GM19452 (cell line): ENCODE data around the gene ZBTB17.
"Not testable (repeated sequence)": the region's sequence is repeated elsewhere in the genome, so short reads cannot be mapped to it uniquely, and the experiment has no call there.

Experiments used
- ATAC-seq: cut with Tn5 transposase; IDR thresholded peaks from one replicate; pipeline ENCODE4 v1.9.1; 2021; ENCODE audit not compliant: unreplicated experiment

The ZBTB17 gene

GRCh38 chr1:15975805-15976680 is at the start of gene ZBTB17:
ZBTB17 (minus strand) TSS chr1:15976101; CDS start chr1:15948495, 27,606 bp downstream.
- ATAC-seq, result peak; percentile 69

DNA sequence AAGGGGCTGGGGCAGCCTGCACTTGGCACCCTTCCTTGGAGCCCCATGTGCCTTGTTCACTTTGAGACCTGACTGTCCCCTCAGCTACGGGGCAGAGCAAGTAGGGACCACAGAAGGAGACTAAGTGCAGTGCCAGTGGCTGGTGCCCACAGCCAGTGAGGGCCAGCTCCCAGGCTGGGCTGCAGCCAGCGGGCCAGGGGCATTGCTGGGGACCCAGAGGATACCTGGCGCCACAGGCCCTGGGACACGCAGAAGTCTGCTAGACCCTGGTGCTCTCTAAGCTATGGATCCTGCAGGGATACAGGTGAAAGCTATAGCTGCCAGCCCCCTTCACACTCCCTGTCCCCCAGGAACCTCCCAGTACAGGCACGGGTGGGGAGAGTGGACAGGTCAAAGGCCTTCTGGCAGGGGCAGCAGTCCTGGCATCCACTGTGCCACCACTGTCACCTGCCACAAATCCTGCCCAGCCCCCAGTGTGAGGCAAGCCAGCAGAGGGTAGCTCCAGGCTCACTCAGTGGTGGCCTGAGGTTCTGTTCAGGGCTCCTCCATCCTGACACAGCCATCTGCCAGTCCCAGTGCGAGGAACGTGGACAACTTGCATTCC is 47.3 kb upstream of the ZBTB17 start:
- no peak for ATAC-seq

- no peak for ATAC-seq
Measured at GRCh38 chr1:16022393-16022792, 46.5 kb upstream of the ZBTB17 start.

DNA sequence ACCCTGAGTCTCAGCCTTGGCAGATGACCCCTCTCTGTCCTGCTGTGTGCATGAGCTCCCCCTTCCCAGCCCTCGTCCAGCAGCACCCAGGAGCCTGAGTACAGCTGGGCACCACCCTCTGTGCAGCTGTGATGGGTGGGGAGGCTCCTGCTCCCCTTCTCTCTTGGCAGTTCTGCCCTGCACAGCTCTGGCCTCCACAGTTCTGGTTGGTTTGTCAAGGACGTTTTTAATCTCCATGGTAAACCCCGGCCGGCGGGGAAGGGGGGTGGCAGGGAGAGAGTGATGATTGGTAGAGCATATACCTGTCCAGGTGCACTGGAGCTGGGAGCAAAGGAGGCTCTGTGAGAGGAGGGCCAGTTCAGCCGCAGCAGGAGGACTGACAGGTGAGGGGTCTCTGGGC is 45.8 kb upstream of the ZBTB17 start, which contains the start of gene CLCNKA:
TSS of gene CLCNKA (plus strand) at position 356 of the 400 bp plus-strand sequence. CDS start 584 bp downstream, outside the sequence.
- ATAC-seq, result no peak

- ATAC-seq, result not testable (repeated sequence)
Measured at GRCh38 chr1:16020878-16021277, 45.0 kb upstream of the ZBTB17 start.

GRCh38 chr1:16020325-16020724 is 44.4 kb upstream of the ZBTB17 start:
- no peak for ATAC-seq

DNA sequence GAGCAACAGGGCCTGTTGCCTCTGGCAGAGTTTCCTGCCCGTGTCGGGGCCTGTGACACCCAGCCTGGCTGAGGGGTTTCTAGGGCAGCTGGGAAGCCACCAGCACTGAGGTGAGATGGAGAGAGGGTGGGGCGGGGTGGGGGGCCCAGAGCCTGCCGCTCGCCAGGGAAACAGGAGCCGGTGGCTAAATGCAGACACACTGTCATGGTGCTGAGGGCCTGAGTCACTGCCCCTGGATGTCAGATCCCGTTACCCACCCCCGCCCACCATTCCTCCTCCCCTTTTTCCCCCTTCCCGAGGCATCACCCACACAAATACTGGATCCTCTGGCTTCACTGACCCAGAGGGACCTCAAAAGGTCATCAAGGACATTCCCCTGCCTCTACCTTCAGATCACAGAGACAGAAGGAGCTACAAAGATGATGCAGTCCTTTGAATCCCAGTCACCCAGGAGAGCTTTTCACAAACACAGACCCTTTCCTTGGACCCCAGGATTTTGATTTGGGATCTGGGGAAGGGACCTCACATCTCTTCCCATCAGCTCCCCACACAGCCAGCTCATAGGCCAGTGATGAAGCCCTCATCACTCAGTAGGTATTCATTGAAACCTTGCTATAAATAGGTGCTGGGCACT is 43.9 kb upstream of the ZBTB17 start:
- no peak for ATAC-seq

GRCh38 chr1:16018749-16019643 is 43.1 kb upstream of the ZBTB17 start:
- no peak for ATAC-seq

DNA sequence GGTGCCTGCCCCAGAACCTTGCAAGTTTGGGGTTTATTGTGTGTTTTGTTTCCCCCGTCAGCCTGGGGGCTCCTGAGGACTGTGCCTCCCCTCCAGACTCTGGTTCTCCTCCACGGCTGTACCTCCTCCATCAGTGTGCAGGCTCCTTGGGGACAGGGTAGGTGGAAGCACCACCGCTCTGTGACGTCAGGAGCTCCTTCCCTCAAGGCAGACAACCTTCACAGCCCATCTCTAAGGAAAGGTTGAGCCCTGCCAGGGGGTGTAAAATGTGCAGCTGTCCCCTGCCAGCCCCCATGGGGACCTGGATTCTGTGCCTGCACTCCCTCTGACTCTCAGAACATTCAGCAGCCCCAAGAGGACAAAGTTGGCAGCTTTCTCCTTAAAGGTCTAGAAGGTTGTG is 42.4 kb upstream of the ZBTB17 start:
- no peak for ATAC-seq

DNA sequence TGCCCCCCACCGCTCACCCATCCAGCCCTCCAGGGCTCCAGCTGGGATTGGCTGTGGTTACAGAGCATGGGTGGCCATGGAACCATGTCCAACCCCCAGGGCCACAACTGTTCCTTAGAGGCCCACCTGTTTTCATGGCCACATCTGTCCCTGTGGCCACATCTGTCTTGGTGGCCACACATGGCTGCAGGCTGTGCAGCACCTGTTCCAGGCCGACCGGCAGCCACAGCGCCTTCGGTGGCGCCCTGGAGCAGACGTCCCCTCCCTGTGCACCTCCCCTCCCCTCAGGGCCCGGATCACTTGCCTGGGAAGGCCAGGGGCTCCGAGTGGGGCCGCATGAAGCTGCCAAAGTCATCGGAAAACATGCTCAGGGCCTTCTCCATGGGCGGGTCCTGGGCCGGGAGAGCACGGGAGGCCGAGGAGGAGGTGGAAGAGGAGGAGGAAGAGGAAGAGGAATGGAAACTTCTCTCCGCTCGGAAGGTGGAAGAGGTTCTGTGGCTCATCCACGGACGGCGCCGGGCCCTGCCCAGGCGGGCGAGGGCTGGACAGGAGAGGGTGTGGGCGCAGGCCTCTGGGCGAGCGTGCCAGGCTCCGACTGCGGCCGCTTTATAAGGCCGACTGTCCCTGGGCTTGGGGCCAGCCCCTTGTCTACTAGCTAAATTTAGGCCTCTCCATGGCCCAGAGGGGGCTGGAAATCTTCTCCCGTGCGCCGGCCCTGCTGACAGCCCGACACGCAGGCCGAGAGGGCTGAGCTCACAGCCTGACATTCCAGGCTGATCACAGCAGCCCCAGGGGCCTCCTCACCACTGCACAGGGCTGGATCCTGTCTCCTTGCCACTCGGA is 41.8 kb upstream of the ZBTB17 start, which contains the start of gene HSPB7:
TSS of gene HSPB7 (minus strand) at position 583 of the 843 bp plus-strand sequence. CDS start at position 503, 80 bp downstream.
- no peak for ATAC-seq

GRCh38 chr1:16017076-16017460 is 41.2 kb upstream of the ZBTB17 start:
- ATAC-seq, result no peak

DNA sequence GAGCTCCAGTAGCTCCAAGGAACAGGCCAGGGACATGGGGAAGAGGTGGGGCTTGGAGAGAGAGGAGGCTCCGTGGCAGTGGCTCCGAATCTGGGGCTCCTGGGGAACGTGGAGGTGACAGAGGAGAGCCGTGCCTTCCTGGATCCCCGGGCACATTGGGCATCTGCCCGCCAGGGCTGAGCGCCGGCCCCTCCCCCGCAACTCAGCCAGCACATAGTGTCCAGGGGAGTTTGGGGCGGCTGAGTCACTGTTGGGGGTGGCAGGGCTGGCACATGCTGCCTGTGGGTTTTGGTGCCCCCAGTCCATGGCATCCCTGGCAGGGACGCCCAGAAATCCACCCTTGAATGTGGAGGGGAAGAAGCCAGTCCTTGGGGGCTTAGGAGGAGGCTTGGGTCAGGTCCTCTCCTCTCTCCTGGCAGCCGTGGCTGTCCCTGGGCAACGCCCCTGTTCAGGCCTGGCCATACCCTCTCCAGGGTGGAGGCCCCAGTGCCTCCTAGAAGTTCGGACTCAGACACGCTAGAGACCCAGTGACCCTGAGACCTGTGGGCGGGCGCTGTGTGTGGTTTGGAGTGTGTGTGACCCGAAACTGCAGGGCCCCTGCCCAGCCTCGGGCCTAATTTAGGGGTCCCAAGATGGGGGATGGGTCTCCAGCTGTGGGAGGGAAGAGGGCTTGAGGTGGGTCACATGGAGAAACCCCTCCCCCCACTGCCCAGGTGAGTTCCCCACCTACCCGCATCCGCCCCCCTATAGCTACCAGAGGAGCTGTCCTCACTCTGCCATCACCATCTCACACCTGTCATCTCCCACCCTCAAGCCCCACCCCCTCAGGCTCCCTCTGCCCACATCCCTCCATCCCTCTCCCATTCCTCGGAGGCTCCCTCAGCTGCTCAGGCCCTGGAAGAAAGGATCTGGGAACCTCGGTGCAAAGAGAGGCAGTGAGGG is 40.3 kb upstream of the ZBTB17 start:
- no peak for ATAC-seq

DNA sequence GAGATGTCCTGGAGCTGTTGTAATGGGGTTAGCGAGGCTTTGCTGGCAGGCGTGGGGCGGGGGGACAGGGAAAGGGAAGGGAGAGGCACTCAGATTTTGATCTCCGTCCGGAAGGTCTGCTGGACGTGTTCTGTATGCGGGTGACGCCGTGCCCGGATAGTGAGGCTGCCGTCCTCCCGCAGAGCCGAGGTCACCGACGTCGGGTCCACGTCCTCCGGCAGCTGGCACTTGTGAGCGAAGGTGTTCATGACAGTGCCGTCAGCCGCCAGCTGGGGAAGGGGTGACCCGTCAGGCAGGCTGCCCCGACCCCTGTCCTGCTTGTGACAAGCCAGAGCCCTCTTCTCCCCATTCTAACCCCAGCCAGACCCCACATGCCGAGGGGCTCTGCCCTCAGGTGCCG is 39.6 kb upstream of the ZBTB17 start:
- no peak for ATAC-seq

DNA sequence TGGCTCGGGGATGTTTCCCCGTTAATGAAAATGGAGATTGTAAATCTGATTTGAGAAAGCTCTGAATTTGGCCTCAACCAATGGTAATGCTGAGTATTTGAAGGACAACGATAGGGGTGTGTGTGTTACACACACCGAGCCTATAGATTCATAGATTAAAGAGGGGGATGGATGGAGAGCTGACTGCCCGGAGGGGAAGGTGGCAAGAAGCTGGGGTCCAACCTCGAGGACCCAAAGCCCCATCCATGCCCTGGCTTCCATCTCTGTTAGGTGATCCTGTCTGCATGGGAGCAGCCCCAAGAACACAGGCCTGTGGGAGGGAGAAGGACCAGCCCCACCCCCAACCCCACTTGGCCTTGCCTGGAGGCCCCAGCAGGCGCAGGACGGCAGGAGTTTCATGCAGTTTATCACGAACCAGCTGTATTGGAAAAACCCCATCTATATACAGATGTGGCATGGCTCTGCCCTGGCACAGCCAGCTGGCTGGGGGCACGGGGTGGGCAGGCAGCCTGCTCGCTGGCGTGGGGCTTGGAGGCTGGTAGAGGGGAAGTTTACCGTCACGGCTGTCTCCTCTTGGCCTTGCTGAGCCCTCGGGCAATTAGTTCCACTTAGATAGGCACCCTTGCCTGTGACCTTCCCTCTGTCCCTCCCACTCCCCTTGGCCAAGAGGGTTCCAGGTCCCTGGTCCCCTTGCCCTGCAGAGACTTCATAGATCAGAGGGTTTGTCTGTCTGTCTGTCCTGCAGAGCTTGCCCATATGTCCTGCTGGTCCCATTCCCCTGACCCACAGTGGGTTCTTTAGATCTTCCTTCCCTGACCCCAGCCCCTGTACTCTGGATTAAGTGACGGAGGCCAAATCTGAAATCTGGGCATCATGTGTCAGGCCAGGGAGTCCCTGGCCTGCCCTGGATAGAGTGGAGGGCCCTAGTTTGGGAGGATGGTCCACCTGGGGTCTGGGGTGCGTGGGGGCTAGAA is 38.9 kb upstream of the ZBTB17 start:
- ATAC-seq, result no peak

- no peak for ATAC-seq
Measured at GRCh38 chr1:16013908-16014258, 38.0 kb upstream of the ZBTB17 start.

- ATAC-seq, result no peak
Measured at GRCh38 chr1:16013220-16013907, 37.5 kb upstream of the ZBTB17 start.

- ATAC-seq, result no peak
Measured at GRCh38 chr1:16012590-16013219, 36.8 kb upstream of the ZBTB17 start.
